ENCODE results near the gene FRMD5.
"Not testable (repeated sequence)": the region's sequence is repeated elsewhere in the genome, so short reads cannot be mapped to it uniquely, and the experiment has no call there.

The FRMD5 gene

GRCh38 chr15:43826508-43827341, 368.3 kb downstream of the FRMD5 start, which contains the start of gene WDR76:
TSS of gene WDR76 (plus strand) at chr15:43827002. CDS start at chr15:43827033, 31 bp downstream.
- FAIRE-seq: no peak

GRCh38 chr15:43826029-43826507, 369.0 kb downstream of the FRMD5 start:
- FAIRE-seq: no peak

GRCh38 chr15:43825305-43825704, 369.8 kb downstream of the FRMD5 start:
- FAIRE-seq: not testable (repeated sequence)

- peak; percentile 86 for FAIRE-seq
Measured at GRCh38 chr15:43824302-43825246, 370.5 kb downstream of the FRMD5 start, which contains the start of gene MFAP1. TSS of gene MFAP1 (minus strand) at chr15:43824690. CDS start at chr15:43824569, 121 bp downstream.

- no peak for FAIRE-seq
Measured at GRCh38 chr15:43821505-43821904, 373.6 kb downstream of the FRMD5 start.
